Measurements from ENCODE around the gene SP6. TPM values are rescaled to one million over a fixed set of nuclear protein-coding genes. Genes with fewer than 3 reads are reported as not detected.
A peak's percentile ranks its signal among the peaks of the same experiment; 100 is the strongest.

The SP6 gene
- total RNA-seq, 1 experiment from 2014 or later: 0.05 TPM

- DNase-seq (ENCODE audit: low read depth, low spot score): peak; percentile 19
- in situ Hi-C loops (cut with HindIII; ENCODE audit: low pct_unique_long_range_greater_than_20kb, low sequenced_read_pairs): no loop called here
These were observed 29.3 kb downstream of the SP6 start, which contains the start of gene OSBPL7 for GRCh38 chr17:47821424-47822391. OSBPL7 (minus strand) TSS chr17:47821794; CDS start chr17:47820278, 1,516 bp downstream.

DNA sequence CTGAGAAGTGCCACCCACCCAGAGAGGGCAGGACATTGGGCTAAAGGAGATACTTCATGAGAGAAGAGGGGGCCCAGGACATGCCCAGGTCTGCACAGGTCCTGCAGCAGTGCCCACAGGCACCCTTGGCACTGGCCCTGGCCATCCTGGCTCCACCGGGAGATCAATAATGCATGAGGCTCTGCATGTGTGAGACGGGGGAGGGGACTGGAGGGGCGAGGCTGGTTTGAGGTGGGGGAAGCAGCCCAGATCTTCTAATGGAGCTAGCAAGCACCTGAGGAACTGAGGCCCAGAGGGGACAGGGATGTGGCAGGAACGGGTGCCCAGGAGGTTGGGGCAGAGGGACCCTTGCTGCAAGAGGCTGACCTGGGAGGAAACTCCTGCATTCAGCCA, 29.9 kb downstream of the SP6 start:
- in situ Hi-C loops (cut with HindIII; ENCODE audit: low pct_unique_long_range_greater_than_20kb, low sequenced_read_pairs): no loop called here
- no peak for DNase-seq (ENCODE audit: low read depth, low spot score)

DNA sequence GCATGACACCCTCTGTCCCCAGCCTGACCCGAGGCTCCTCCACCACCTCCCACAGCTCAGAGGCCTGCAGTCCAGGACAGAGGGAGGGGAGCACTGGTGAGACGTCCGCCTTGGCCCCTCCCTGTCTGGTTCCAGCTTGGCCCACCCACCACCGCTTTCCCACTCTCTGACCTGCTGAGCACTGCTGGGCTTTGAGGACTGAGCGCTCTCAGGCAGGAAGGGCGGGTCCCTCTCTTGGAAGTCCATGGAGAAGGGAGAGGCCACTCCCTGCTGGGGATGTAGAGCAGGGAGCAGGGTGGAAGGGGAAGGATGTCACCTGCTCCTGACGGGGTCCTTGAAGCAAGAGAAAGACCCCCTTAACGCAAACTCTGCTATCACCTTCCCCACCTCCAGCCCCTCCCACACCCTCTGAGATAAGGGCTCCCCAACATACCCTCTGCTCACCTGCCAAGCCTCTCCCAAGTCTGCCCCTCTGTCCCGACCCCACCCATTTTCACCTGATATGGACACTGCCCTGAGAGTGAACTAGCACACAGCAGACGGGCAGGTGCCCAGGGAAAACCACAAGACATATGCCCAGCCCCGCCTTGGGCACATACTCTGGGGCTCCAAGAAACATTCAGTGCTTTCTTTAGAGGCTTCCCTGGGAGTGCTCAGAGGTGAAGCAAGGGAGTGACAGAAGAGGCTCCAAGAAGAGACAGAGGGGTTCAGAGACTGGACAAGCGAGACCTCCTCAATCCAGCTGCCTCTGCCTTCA, 30.8 kb downstream of the SP6 start:
- DNase-seq (ENCODE audit: low read depth, low spot score): no peak
- in situ Hi-C loops (cut with HindIII; ENCODE audit: low pct_unique_long_range_greater_than_20kb, low sequenced_read_pairs): no loop called here

DNA sequence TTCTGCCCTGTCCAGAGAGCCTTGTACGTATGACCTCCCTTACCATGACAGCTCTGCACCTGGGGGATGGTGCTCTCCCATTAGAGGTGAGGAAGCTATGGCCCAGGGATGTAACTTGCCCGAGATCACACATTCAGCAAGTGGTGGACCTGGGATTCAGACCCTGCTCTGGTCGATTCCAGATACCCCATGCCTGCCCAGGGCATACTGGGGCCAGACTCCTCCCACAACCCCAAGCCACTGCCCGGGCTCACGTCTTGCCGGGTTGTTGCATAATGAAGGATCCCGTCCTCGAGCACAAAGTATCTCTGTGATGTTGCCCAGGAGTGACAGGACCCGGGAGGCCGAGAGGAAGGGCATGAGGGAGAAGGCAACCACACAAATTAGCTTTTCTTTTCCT, 31.5 kb downstream of the SP6 start:
- in situ Hi-C loops (cut with HindIII; ENCODE audit: low pct_unique_long_range_greater_than_20kb, low sequenced_read_pairs): no loop called here
- DNase-seq (ENCODE audit: low read depth, low spot score): no peak

GRCh38 chr17:47818002-47818695, 32.8 kb downstream of the SP6 start:
- DNase-seq (ENCODE audit: low read depth, low spot score): no peak
- in situ Hi-C loops (cut with HindIII; ENCODE audit: low pct_unique_long_range_greater_than_20kb, low sequenced_read_pairs): no loop called here

DNA sequence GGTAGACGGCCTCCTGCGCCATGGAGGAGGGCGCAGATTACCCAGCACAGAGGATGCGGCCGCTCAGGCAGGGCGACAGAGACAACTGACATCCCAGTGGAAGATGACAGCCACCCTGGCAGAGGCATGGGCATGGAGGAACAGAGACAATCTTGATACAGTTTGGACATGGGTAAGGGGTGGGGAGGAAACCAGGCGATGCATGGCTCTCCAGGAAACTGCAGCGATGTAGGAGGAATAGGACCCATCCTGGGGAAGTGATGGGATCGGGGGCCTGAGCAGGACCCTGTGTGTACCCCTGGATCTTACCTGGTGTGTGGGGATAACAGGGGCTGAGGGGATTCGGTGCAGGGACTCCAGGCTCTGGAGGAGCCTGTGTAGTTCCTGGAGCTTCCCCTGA, 34.0 kb downstream of the SP6 start:
- in situ Hi-C loops (cut with HindIII; ENCODE audit: low pct_unique_long_range_greater_than_20kb, low sequenced_read_pairs): no loop called here
- DNase-seq (ENCODE audit: low read depth, low spot score): no peak

DNA sequence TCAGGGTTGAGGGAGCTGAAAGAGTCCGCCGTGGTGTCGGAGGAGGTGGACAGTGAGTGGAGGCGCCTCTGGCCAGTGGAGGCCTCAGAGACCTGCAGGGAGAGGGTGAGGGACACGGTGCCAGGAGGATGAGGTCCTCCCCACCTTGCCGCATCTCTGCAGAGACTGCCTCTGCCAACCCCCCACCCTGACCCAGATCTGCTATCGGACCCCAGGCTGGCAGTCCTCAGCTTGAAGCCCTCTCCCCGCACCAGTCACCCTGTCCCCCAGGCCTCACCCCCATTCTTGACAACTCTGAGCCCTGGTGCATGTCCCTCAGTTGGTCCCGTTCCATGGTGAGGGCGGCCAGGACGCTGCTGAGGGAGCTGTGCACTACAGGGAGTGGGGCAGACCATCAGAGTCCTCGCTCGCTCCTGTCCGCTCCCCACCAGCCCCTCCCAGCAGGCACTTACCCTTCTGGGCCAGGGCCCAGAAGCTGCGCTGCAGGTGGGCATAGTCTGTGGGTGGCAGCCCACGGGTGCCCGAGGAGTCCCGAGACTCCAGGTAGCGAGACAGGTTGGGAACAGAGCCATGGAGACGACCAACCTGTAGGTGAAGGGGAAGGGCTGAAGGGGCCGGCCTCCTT, 34.7 kb downstream of the SP6 start:
- in situ Hi-C loops (cut with HindIII; ENCODE audit: low pct_unique_long_range_greater_than_20kb, low sequenced_read_pairs): no loop called here

DNA sequence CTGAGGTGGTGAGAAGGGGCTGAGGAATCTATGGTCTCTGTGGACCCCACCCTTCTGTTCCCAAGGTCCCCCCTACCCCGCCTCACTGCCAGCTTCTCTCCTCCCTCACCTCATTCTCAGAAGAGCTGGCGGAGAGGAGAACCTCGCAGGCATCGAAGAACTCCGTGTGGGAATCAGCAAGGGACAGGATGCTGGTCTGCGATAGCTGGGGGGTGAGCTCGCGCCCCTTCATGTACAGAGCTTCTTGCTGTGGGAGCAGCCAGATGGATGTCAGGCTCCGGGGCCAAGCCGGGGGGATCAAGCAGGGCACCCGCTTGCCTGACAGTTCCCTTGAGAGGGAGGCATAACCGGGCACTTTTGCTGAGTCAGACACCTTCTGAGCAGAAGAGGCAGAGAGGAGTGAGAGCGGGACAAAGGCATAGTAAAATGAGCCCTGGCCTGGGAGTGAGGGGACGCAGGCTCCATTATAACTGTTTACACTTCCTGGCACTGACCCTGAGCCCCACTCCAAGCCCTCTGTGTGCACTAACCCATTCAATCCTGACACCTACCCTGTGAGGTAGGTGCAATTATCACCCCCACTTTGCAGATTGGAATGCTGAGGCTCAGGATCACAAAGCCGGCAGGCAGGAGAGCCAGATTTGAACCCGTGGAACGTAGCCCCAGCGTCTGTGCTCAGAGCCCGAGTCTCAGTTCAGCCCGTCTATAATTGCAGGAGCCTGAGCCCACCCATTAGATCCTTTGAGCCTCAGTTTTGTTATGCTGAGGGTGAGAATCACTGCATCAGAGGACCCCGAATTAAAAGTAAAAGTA, 35.7 kb downstream of the SP6 start:
- DNase-seq (ENCODE audit: low read depth, low spot score): no peak
- in situ Hi-C loops (cut with HindIII; ENCODE audit: low pct_unique_long_range_greater_than_20kb, low sequenced_read_pairs): no loop called here

More for the DNA sequence above, 34.7 kb downstream of the SP6 start:
- no peak for DNase-seq (ENCODE audit: low read depth, low spot score)

DNA sequence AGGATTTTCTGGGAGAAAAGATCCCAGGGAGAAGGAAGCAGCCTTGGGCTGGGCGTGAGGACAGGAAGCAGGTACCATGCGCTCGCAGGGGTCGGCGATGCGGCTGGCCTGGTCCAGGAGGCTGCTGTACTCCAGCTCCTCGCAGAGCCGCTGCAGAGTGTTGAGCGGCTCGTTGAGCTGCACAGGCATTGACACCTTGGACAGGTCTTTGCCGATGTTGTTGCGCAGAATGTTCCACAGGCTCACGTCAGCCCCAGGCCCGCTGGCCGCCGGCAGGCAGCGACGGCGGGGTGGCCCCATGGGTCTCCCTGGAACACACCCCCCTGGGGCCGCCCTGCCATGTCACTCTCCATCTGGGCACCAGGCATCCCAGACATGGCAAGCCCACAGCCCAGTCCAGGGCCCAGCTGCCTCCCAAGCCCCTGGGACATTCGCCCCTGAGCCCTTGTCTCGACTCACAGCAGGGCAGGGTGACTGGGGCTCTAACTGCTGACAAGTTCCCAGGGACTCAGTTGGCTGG, 37.4 kb downstream of the SP6 start:
- in situ Hi-C loops (cut with HindIII; ENCODE audit: low pct_unique_long_range_greater_than_20kb, low sequenced_read_pairs): no loop called here
- no peak for DNase-seq (ENCODE audit: low read depth, low spot score)

DNA sequence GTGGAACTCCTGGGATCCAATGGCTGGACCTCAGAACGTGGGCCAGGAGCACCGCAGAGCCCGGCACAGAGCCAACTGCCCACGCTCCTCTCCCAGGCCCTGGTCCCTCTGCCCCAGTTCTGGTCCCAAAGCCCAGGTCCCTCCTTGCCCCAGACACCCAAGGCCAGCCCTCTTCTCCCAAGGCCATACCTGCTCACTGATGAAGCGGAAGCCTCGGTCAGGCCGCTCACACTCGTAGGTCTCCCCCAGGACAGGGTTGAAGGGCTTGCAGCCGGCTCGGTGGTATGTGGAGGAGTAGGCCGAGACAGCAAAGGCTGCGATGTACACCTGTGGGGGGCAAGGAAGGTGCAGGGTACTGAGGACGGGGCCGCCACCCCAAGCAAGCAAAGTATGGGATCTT, 37.9 kb downstream of the SP6 start:
- in situ Hi-C loops (cut with HindIII; ENCODE audit: low pct_unique_long_range_greater_than_20kb, low sequenced_read_pairs): no loop called here
- no peak for DNase-seq (ENCODE audit: low read depth, low spot score)

DNA sequence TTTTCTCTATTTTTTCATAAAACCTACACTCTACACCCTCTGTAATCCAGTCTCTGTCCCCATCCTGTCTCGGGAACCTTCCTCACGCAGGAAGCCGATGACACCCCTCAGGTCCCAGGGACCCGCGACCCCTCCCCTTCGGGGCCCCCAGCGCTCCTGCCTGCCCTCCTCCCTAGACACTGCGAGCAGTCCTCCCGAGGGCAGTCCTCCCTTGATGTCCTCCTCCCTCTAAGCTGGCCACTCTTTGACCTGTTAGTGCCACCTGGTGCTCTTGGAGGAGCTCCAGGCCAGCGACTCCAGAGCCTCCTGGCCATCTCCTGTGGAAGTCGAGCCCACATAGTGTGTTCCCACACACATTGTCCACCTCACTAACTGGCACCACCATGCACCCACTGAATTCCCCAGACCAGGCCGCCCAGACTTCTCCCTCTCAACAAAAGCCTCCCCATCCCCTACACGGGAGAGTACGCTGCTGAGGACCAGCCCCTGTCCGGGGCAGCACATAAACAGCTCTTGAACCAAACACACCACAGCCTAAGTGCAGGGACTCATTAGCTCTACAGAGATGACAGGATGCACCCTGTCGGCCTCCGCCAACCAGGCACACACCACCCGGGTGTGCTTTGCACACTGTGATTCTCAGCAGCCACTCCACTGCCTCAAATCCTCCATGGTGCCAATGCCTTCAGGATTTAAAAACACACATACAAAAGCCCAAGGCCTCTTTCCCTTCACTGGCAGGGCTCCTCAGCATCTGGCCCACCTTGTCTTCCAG, 38.6 kb downstream of the SP6 start:
- in situ Hi-C loops (cut with HindIII; ENCODE audit: low pct_unique_long_range_greater_than_20kb, low sequenced_read_pairs): no loop called here

GRCh38 chr17:47811709-47812108, 39.3 kb downstream of the SP6 start:
- DNase-seq (ENCODE audit: low read depth, low spot score): peak; percentile 56
- in situ Hi-C loops (cut with HindIII; ENCODE audit: low pct_unique_long_range_greater_than_20kb, low sequenced_read_pairs): no loop called here

More for the DNA sequence above, 38.6 kb downstream of the SP6 start:
- no peak for DNase-seq (ENCODE audit: low read depth, low spot score)

- in situ Hi-C loops (cut with HindIII; ENCODE audit: low pct_unique_long_range_greater_than_20kb, low sequenced_read_pairs): no loop called here
- no peak for DNase-seq (ENCODE audit: low read depth, low spot score)
These were observed 39.9 kb downstream of the SP6 start for GRCh38 chr17:47810901-47811635.

GRCh38 chr17:47810200-47810821, 40.7 kb downstream of the SP6 start:
- DNase-seq (ENCODE audit: low read depth, low spot score): peak; percentile 53
- in situ Hi-C loops (cut with HindIII; ENCODE audit: low pct_unique_long_range_greater_than_20kb, low sequenced_read_pairs): no loop called here

All from SK-MEL-5 (cell line).